ENCODE results near the gene SMNDC1. TPM values are rescaled to one million over a fixed set of nuclear protein-coding genes. Genes with fewer than 3 reads are reported as not detected.
"Not testable (repeated sequence)": the region's sequence is repeated elsewhere in the genome, so short reads cannot be mapped to it uniquely, and the experiment has no call there.

The SMNDC1 gene
- total RNA-seq, 1 donor from 2014 or later: 24.0 TPM

GRCh38 chr10:110267276-110267675 lies 37.4 kb downstream of the SMNDC1 start:
- DNase-seq: no peak
- no peak for ATAC-seq
- intact Hi-C loops (cut with micrococcal nuclease): no loop called here

- intact Hi-C loops (cut with micrococcal nuclease): no loop called here
- DNase-seq (no peak), ATAC-seq (no peak)
Measured at GRCh38 chr10:110265573-110266193, 39.0 kb downstream of the SMNDC1 start.

GRCh38 chr10:110263164-110263563 lies 41.6 kb downstream of the SMNDC1 start:
- intact Hi-C loops (cut with micrococcal nuclease): no loop called here
- DNase-seq (no peak), ATAC-seq (peak; percentile 17)

- intact Hi-C loops (cut with micrococcal nuclease): no loop called here
- peak; percentile 65 for ATAC-seq
- DNase-seq: no peak
Measured at GRCh38 chr10:110260746-110261477, 43.8 kb downstream of the SMNDC1 start.

- ATAC-seq (no peak), DNase-seq (no peak)
- intact Hi-C loops (cut with micrococcal nuclease): no loop called here
Measured at GRCh38 chr10:110259317-110259716, 45.4 kb downstream of the SMNDC1 start.

- intact Hi-C loops (cut with micrococcal nuclease): no loop called here
- no peak for DNase-seq
- ATAC-seq: no peak
Measured at GRCh38 chr10:110258542-110258941, 46.2 kb downstream of the SMNDC1 start.

GRCh38 chr10:110254467-110254866 lies 50.3 kb downstream of the SMNDC1 start:
- intact Hi-C loops (cut with micrococcal nuclease): no loop called here
- ATAC-seq: no peak
- DNase-seq: no peak

GRCh38 chr10:110252151-110252550 lies 52.6 kb downstream of the SMNDC1 start:
- no peak for ATAC-seq
- intact Hi-C loops (cut with micrococcal nuclease): no loop called here
- DNase-seq: no peak

GRCh38 chr10:110251392-110251791 lies 53.3 kb downstream of the SMNDC1 start:
- intact Hi-C loops (cut with micrococcal nuclease); ATAC-seq; DNase-seq: not testable (repeated sequence)

GRCh38 chr10:110249489-110249888 lies 55.2 kb downstream of the SMNDC1 start:
- DNase-seq; ATAC-seq; intact Hi-C loops (cut with micrococcal nuclease): not testable (repeated sequence)

GRCh38 chr10:110247833-110248232 lies 56.9 kb downstream of the SMNDC1 start:
- intact Hi-C loops (cut with micrococcal nuclease); DNase-seq; ATAC-seq: not testable (repeated sequence)

- DNase-seq (no peak), ATAC-seq (no peak)
- intact Hi-C loops (cut with micrococcal nuclease): no loop called here
Measured at GRCh38 chr10:110244550-110244949, 60.2 kb downstream of the SMNDC1 start.

- DNase-seq (no peak), ATAC-seq (no peak)
- intact Hi-C loops (cut with micrococcal nuclease): no loop called here
Measured at GRCh38 chr10:110242511-110242910, 62.2 kb downstream of the SMNDC1 start.

GRCh38 chr10:110241841-110242240 lies 62.9 kb downstream of the SMNDC1 start:
- ATAC-seq: no peak
- intact Hi-C loops (cut with micrococcal nuclease): no loop called here
- no peak for DNase-seq

- DNase-seq: no peak
- peak; percentile 35 for ATAC-seq
- intact Hi-C loops (cut with micrococcal nuclease): no loop called here
Measured at GRCh38 chr10:110241407-110241806, 63.3 kb downstream of the SMNDC1 start.

Other genes starting within 250 kb of the SMNDC1 start
- 79.8 TPM for gene MXI1, start 97.3 kb downstream of the SMNDC1 start, total RNA-seq
- 7.1 TPM for gene DUSP5, start 193.0 kb upstream of the SMNDC1 start, total RNA-seq

Measured in left ventricle myocardium superior (tissue), 1 donor.